ENCODE data around the gene LTK. TPM values are rescaled to one million over a fixed set of nuclear protein-coding genes. Genes with fewer than 3 reads are reported as not detected.

Gene LTK
- polyA plus RNA-seq, 3 donors = 0.12 TPM; not detected in 2

- H3K4me2 ChIP-seq (replicated peaks; ENCODE audit: extremely low read depth, low read length, poor library complexity, severe bottlenecking) = no peak overlapping the region
- H4K20me1 ChIP-seq (ENCODE audit: insufficient read depth, low read length) = no peaks in the 10 kb centered on the region
- no peak overlapping the region for H3K27ac Mint-ChIP-seq
- peaks cover 33% of the 10 kb centered on the region for H3K4me1 Mint-ChIP-seq
- H3K9ac ChIP-seq (ENCODE audit: insufficient read depth, low read length, poor library complexity, severe bottlenecking) = no peak overlapping the region
- no peak overlapping the region for H2AFZ ChIP-seq (ENCODE audit: insufficient read depth, low read depth, low read length, poor library complexity, severe bottlenecking)
- H3K4me3 ChIP-seq (replicated peaks in 1 of 3; ENCODE audit: low read depth in 2 of 3, low read length in 3 of 3) = no peak overlapping the region
- H3K27me3 Mint-ChIP-seq (ENCODE audit: low read depth in 3 of 3) = peaks cover 17 to 19% (median 18%) of the 10 kb centered on the region in 3 donors
- H3K79me2 ChIP-seq (ENCODE audit: insufficient read depth, low read length) = no peaks in the 10 kb centered on the region
- no peak overlapping the region for H3K4me3 Mint-ChIP-seq
- no peak overlapping the region for H3K27ac ChIP-seq (ENCODE audit: low read depth in 1 of 2, low read length in 2 of 2)
- peaks cover 2 to 10% (median 3%) of the 10 kb centered on the region in 7 donors for H3K9me3 Mint-ChIP-seq
- WGBS (ENCODE audit: insufficient coverage) = 92% methylated on average over 2 of the region's 3 CpGs
- H3K27me3 ChIP-seq (ENCODE audit: control insufficient read depth in 2 of 2, insufficient read depth in 2 of 2, low read length in 2 of 2) = peaks cover 8 to 16% of the 10 kb centered on the region in 2 donors
- intact Hi-C loops (cut with micrococcal nuclease) = no loop called here
- TF ChIP-seq CTCF (IDR thresholded peaks at IDR 0.05) = no peak
- H3K36me3 ChIP-seq (replicated peaks in 1 of 2; ENCODE audit: control insufficient read depth in 1 of 2, insufficient read depth in 2 of 2, low read length in 2 of 2) = no peaks in the 10 kb centered on the region
- DNase-seq = no peak
- H3K9me3 ChIP-seq (replicated peaks in 1 of 2; ENCODE audit: control insufficient read depth in 1 of 2, insufficient read depth in 1 of 2, low read length in 2 of 2) = no peaks in the 10 kb centered on the region
- H3K4me1 ChIP-seq (ENCODE audit: control insufficient read depth in 1 of 2, insufficient read depth in 2 of 2, low read length in 2 of 2) = peaks cover 24 to 36% of the 10 kb centered on the region in 2 donors
- H3K36me3 Mint-ChIP-seq = peaks cover 0 to 5% of the 10 kb centered on the region in 2 donors
These were observed 41.3 kb upstream of the LTK start for GRCh38 chr15:41554915-41555314.

- no peak overlapping the region for H2AFZ ChIP-seq (ENCODE audit: insufficient read depth, low read depth, low read length, poor library complexity, severe bottlenecking)
- 90% methylated on average over 2 of the region's 5 CpGs for WGBS (ENCODE audit: insufficient coverage)
- peaks cover 29% of the 10 kb centered on the region for H3K4me1 Mint-ChIP-seq
These were observed 40.7 kb upstream of the LTK start for GRCh38 chr15:41554343-41554742.

More at GRCh38 chr15:41554343-41554742, 40.7 kb upstream of the LTK start:
- no peak overlapping the region for H3K27ac ChIP-seq (ENCODE audit: low read depth in 1 of 2, low read length in 2 of 2)
- Mint-ChIP-seq H3K4me3 (no peak overlapping the region), H3K36me3 (peaks cover 0 to 5% of the 10 kb centered on the region in 2 donors), H3K27ac (no peak overlapping the region), H3K9me3 (peaks cover 0 to 7% (median 3%) of the 10 kb centered on the region in 7 donors), H3K27me3 (ENCODE audit: low read depth in 3 of 3) (peaks cover 12 to 15% (median 13%) of the 10 kb centered on the region in 3 donors)
- H4K20me1 ChIP-seq (ENCODE audit: insufficient read depth, low read length) = no peaks in the 10 kb centered on the region
- no peak overlapping the region for H3K9ac ChIP-seq (ENCODE audit: insufficient read depth, low read length, poor library complexity, severe bottlenecking)
- DNase-seq = no peak
- H3K9me3 ChIP-seq (replicated peaks in 1 of 2; ENCODE audit: control insufficient read depth in 1 of 2, insufficient read depth in 1 of 2, low read length in 2 of 2) = no peaks in the 10 kb centered on the region
- peaks cover 18 to 30% of the 10 kb centered on the region in 2 donors for H3K4me1 ChIP-seq (ENCODE audit: control insufficient read depth in 1 of 2, insufficient read depth in 2 of 2, low read length in 2 of 2)
- TF ChIP-seq CTCF (IDR thresholded peaks at IDR 0.05) = no peak
- peaks cover 3 to 10% of the 10 kb centered on the region in 2 donors for H3K27me3 ChIP-seq (ENCODE audit: control insufficient read depth in 2 of 2, insufficient read depth in 2 of 2, low read length in 2 of 2)
- H3K4me2 ChIP-seq (replicated peaks; ENCODE audit: extremely low read depth, low read length, poor library complexity, severe bottlenecking) = no peak overlapping the region
- no peaks in the 10 kb centered on the region for H3K79me2 ChIP-seq (ENCODE audit: insufficient read depth, low read length)
- H3K4me3 ChIP-seq (replicated peaks in 1 of 3; ENCODE audit: low read depth in 2 of 3, low read length in 3 of 3) = no peak overlapping the region
- H3K36me3 ChIP-seq (replicated peaks in 1 of 2; ENCODE audit: control insufficient read depth in 1 of 2, insufficient read depth in 2 of 2, low read length in 2 of 2) = no peaks in the 10 kb centered on the region
- intact Hi-C loops (cut with micrococcal nuclease) = no loop called here

All from CD14-positive monocyte (primary cell).